ENCODE data around the gene TMEM183A.

The TMEM183A gene

GRCh38 chr1:203025686-203026030 is 18.5 kb downstream of the TMEM183A start:
- TF ChIP-seq CTCF (IDR thresholded peaks at IDR 0.05; ENCODE audit: low read depth, low read length): no peak
- no peak overlapping the region for H3K4me3 ChIP-seq (ENCODE audit: low read depth, low read length)

GRCh38 chr1:203026031-203026665 is 19.0 kb downstream of the TMEM183A start, which contains the start of gene PPFIA4:
Gene PPFIA4 (plus strand): TSS chr1:203026491. CDS start chr1:203039009, 12,518 bp downstream.
- H3K4me3 ChIP-seq (ENCODE audit: low read depth, low read length): peak within 1 kb of the TSS; percentile 79
- TF ChIP-seq CTCF (IDR thresholded peaks at IDR 0.05; ENCODE audit: low read depth, low read length): no peak

GRCh38 chr1:203026666-203027663 is 19.8 kb downstream of the TMEM183A start:
- peak overlapping the region; percentile 79 for H3K4me3 ChIP-seq (ENCODE audit: low read depth, low read length)
- no peak for TF ChIP-seq CTCF (IDR thresholded peaks at IDR 0.05; ENCODE audit: low read depth, low read length)

- TF ChIP-seq CTCF (IDR thresholded peaks at IDR 0.05; ENCODE audit: low read depth, low read length): no peak
- no peak overlapping the region for H3K4me3 ChIP-seq (ENCODE audit: low read depth, low read length)
These were observed 21.1 kb downstream of the TMEM183A start for GRCh38 chr1:203028067-203028783.

- no peak for TF ChIP-seq CTCF (IDR thresholded peaks at IDR 0.05; ENCODE audit: low read depth, low read length)
- H3K4me3 ChIP-seq (ENCODE audit: low read depth, low read length): no peak overlapping the region
These were observed 21.8 kb downstream of the TMEM183A start for GRCh38 chr1:203028784-203029553.

- no peak overlapping the region for H3K4me3 ChIP-seq (ENCODE audit: low read depth, low read length)
- peak; percentile 9; the same call in 1 of the 2 replicates for TF ChIP-seq CTCF (IDR thresholded peaks at IDR 0.05; ENCODE audit: low read depth, low read length)
These were observed 24.3 kb downstream of the TMEM183A start for GRCh38 chr1:203031467-203031866.

All from WI38 (cell line).